Effector CD8-positive, alpha-beta T cell (primary cell): Measurements from ENCODE around the gene KIF1A.

Experiments
- DNase-seq: peaks from one replicate; lab custom pipeline; 2025; lab: John Stamatoyannopoulos, UW

The KIF1A gene

DNA sequence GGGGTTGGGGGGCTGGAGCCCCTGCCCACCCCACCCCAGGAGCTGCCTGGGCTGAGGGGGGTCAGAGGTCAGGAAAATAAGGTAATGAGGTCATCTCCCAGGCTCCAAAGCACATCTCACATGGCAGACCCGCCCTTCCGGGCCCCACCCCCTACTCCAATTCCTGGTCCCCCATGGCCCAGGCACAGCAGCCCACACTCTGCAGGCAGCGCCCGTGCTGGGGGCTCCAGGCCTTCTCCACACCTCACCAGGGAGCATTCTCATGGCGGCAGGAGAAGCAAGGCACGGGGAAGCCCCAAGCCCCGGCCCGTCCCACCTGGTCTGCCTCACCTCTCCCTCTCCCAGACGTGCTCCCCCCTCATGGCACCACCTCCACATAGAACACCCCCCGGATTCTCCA lies 84.5 kb downstream of the KIF1A start:
- no peak for DNase-seq

DNA sequence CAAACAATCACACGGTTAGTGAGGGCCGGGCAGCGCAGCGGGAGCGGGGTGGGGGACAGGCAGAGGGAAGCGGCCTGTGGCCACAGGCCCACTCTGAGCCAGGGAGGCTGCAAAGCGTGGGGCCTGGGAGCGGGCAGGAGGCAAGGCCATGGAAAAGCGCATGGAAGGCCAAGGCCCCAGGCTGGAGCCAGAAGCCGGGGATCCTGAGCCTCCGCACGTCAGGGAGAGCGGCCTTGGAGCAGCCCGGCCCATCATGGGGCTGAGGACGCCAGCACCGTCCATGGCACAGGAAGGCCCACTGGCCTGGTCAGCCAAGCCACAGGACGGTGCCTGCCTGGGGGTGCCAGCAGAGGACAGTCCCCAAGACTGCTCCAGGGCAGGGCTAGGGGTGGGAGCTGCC lies 85.3 kb downstream of the KIF1A start:
- no peak for DNase-seq

- no peak for DNase-seq
These were observed 86.1 kb downstream of the KIF1A start for GRCh38 chr2:240733803-240734495.

DNA sequence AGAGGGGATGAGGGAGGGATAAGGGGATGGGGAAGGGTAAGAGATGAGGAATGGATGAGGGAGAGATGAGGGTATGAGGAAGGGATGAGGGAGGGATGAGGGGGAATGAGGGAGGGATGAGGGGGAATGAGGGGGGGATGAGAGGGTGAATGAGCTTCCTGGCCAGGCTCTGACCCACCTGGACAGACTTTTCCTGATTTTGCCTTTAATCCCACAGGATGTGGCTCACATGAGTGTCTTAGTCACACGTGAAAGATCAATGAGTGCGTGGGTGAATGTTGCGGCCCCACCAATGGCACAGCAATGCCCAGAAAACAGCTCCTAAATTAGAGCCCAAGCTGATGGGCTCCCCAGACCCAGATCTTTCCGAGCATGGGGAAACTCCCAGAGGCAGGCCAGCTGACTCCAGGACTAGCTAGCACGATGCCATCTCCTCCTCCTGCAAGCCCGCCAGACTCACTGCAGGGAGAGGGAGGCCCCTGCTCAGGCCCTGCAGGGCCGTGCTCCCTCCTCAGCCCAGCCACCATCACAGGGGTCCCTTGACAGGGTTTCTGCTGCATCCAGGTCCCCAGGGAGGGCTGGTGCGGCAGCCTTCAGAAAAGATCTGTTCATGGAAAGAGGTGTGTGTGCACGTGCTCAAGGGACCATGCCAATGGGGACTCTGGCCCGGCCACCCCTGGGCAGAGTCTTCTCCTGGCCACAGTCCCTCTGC lies 87.0 kb downstream of the KIF1A start:
- no peak for DNase-seq

DNA sequence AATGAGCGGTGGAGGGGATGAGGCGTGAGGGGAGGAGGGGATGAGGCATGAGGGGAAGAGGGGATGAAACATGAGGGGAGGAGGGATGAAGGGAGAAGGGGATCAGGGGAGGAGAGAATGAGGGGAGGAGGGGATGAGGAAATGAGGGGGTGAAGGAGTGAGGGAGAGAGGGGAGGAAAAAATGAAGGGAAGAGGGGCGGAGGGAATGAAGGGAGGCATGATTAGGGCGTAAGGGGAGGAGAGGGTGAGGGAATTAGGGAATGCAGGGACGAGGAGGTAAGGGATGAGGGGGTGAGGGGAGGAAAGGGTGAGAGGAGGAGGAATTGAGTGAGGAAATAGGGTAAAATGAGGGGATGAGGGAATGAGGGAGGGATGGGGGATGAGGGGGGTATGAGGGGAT lies 87.8 kb downstream of the KIF1A start:
- no peak for DNase-seq

DNA sequence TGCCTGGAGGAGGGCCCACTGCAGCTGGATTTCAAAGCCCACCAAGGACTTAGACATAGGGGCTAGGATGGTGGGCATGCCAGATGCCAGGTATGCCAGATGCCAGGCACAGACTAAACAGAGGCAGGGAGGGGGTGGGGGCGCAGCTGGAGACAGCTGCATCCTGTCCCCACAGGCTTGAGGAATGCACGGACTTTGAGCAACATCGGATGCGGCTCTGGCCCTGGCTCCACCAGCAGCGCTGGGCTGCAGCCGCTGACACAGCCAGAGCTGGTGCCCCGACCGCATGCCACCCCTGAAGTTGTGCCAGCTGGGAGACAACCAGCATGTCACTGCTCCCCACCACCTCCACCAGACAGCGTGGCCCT lies 88.9 kb downstream of the KIF1A start:
- DNase-seq = no peak

GRCh38 chr2:240730501-240731177 lies 89.4 kb downstream of the KIF1A start:
- no peak for DNase-seq

DNA sequence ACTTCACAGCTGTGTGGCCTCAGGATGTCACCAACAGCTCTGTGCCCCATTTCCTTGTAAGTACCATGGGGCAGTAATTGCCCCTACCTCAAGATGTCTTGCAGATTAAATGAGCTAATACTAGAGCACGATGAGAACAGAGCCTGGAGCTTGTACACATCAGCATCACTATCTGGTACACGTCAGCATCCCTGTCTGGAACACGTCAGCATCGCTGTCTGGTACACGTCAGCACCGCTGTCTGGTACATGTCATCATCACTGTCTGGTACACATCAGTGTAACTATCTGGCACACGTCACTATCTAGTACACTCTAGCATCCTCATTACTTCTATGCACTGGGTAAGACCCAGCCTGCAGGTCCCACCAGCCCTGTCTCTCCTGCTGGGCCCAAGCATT lies 91.2 kb downstream of the KIF1A start:
- no peak for DNase-seq

- no peak for DNase-seq
These were observed 91.7 kb downstream of the KIF1A start for GRCh38 chr2:240728361-240728760.

GRCh38 chr2:240727913-240728312 lies 92.1 kb downstream of the KIF1A start:
- no peak for DNase-seq

DNA sequence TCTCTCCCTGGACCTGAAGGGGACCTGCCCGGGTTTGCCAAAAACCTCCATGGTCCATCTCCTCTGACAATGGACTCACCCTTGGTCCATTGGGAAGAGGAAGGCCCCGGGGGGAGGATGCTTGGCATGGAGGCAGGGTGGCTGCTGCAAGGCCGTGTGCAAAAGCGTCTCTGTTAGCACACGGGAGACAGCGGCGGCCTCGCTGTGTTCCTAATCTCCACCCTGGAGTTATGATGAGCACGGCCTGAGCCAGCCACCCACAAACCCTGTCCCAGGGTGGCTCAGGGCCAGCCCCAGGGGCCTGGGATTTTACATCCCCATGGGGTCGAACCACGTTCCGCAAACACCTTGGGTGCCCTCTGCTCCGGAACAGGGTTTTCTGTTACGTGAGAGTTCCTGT lies 92.6 kb downstream of the KIF1A start:
- no peak for DNase-seq

- no peak for DNase-seq
These were observed 93.1 kb downstream of the KIF1A start for GRCh38 chr2:240726876-240727275.

- DNase-seq = no peak
These were observed 94.3 kb downstream of the KIF1A start for GRCh38 chr2:240725671-240726070.

GRCh38 chr2:240725266-240725665 lies 94.8 kb downstream of the KIF1A start:
- DNase-seq = no peak

DNA sequence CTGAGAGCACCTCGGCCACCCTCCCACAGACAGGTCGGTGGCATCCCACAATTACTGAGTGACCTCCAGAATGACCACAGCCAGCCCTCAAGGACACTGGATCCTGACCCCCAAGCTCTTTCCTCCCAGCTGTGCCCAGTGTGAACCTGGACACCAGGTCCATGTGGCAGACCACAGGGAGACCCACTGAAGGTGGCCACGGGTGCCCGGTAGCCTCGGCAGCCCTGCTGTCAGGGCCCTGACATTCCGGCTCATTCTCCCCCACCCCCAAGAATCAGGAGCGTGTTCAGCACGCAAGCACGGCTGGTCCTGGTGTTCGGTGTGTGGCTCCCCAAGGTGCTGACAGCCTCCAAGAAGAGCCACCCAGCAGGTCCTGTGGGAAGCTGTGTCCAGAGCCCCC lies 95.6 kb downstream of the KIF1A start:
- no peak for DNase-seq

DNA sequence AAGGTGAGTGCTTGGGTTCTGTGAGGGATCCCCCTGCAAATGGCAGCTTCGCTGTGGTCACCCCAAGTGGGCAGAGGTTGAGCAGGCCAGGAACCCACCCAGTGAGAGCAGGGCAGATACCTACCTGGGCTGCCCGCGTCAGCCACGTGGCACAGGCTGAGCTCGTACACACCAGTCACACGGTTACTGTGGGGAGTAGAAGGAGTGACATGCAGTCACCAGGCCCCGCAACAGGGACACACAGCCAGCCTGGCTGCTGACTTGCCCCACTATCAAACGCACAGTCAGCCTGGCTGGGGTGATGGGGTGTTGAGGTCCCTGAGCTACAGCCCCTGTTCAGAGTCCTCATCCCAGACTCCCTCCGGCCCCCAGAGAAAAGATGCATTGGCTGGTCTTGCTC lies 96.2 kb downstream of the KIF1A start:
- no peak for DNase-seq

GRCh38 chr2:240722796-240723735 lies 97.0 kb downstream of the KIF1A start:
- no peak for DNase-seq

GRCh38 chr2:240722376-240722775 lies 97.6 kb downstream of the KIF1A start:
- DNase-seq = no peak

DNA sequence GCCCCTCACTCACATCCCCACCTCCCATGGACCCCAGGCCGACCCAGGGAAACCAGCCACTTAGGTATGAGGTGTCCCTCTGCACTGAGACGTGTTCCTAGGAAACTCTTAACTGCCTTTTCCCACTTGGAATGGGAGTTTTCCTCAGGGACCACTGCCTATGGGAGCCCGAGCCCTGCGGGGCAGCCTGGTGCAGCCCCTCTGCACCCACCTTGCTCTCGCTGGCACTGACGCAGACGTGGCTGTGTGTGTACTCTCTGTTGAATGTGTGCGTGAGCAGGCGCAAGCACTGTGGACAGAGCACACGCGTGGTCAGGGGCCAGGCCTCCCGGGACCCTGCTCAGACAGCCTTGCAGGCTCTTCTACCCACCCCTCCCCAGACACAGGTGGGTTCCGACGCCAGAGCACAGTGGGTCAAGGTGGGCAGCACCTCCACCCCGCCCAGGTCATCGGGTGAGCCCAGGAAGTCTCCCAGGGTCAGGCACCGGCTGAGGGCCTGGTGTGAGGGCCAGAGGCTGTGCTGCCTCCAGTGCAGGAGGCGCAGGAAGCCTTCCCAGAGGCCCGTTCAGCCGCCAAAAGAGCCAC lies 98.3 kb downstream of the KIF1A start:
- DNase-seq = no peak

GRCh38 chr2:240720686-240721595 lies 99.1 kb downstream of the KIF1A start:
- no peak for DNase-seq
